ENCODE results near the gene SPTBN1. TPM values are rescaled to one million over a fixed set of nuclear protein-coding genes. Genes with fewer than 3 reads are reported as not detected.

The SPTBN1 gene
- total RNA-seq, 1 experiment from 2014 or later = 146 TPM

DNA sequence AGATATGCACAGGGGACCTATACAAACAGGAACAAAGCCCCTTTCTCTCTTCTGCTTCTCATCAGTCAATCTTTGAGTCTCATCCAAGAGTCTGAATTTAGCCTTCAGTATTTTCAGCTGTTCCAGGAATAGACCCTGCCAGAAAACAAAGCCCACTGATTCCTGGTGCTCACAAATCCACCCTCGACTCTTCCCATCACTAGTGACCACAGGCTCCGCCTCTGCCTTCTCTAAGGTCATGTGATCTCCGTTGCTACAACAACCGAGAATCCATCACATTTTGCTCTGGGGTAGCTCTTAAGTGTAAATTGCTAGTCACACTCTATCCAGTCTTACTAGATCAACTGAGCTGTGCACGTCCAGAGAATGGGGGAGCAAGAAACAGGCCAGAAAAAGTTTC lies 46.4 kb upstream of the SPTBN1 start:
- Histone ChIP-seq H3K4me1 (ENCODE audit: insufficient read depth, low read length, poor library complexity, severe bottlenecking) (peaks cover 33% of the 10 kb centered on the region), H3K9me3 (ENCODE audit: low read depth, low read length, poor library complexity, severe bottlenecking) (no peaks in the 10 kb centered on the region), H3K27ac (ENCODE audit: low read depth, low read length, poor library complexity, severe bottlenecking) (no peak overlapping the region), H3K4me3 (ENCODE audit: low read depth, low read length, poor library complexity, severe bottlenecking) (no peak overlapping the region), H3K36me3 (ENCODE audit: insufficient read depth, low read length, poor library complexity, severe bottlenecking) (no peaks in the 10 kb centered on the region), H3K27me3 (replicated peaks; ENCODE audit: insufficient read depth, low read depth, low read length, poor library complexity) (no peaks in the 10 kb centered on the region)
- intact Hi-C loops (cut with micrococcal nuclease; ENCODE audit: unreplicated experiment) = no loop called here
- POLR2A ChIA-PET (ENCODE audit: low non-redundant PET) = no interaction called here
- no peak for TF ChIP-seq EZH2 (IDR thresholded peaks at IDR 0.05; ENCODE audit: borderline replicate concordance, low read depth, low read length, poor library complexity, severe bottlenecking)
- TF ChIP-seq, protein P1, sequence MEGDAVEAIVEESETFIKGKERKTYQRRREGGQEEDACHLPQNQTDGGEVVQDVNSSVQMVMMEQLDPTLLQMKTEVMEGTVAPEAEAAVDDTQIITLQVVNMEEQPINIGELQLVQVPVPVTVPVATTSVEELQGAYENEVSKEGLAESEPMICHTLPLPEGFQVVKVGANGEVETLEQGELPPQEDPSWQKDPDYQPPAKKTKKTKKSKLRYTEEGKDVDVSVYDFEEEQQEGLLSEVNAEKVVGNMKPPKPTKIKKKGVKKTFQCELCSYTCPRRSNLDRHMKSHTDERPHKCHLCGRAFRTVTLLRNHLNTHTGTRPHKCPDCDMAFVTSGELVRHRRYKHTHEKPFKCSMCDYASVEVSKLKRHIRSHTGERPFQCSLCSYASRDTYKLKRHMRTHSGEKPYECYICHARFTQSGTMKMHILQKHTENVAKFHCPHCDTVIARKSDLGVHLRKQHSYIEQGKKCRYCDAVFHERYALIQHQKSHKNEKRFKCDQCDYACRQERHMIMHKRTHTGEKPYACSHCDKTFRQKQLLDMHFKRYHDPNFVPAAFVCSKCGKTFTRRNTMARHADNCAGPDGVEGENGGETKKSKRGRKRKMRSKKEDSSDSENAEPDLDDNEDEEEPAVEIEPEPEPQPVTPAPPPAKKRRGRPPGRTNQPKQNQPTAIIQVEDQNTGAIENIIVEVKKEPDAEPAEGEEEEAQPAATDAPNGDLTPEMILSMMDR (conservative IDR thresholded peaks at IDR 0.05; ENCODE audit: low read depth, low read length) = no peak
- peak; percentile 71 for DNase-seq (ENCODE audit: low spot score)
- BruUV-seq (replicated peaks) = no TSS peak
- CTCF ChIA-PET = interaction anchor here (0.6 kb wide), 1 partner anchor 1286 kb away, joined by 5 read pairs; no protein-coding TSS in a partner anchor

DNA sequence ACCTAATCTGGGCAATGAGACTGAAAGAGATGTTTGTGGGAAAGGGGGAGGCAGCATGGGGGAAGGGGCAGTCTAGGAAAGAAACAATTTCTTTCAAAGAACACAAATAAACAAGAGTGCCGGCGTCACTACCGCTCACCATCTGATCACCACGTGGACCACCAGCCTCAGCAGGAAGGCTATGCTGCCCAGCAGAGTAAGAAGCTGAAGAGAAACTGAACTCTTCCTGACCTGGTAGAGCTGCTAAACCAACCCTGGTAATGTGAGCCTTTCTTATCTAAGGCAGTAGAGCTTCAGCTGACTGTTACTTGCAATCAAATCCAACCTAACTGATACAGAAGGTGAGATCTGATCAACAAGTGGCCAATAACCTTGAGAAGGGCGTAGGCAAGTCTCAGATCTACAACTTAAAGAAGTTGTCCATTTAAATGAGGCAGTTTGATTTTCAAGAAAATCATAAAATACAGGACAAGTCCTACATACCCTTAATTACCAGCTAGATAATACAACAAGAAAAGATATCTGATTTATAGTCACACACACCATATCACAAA lies 44.2 kb upstream of the SPTBN1 start:
- intact Hi-C loops (cut with micrococcal nuclease; ENCODE audit: unreplicated experiment) = no loop called here
- H3K4me3 ChIP-seq (ENCODE audit: low read depth, low read length, poor library complexity, severe bottlenecking) = no peak overlapping the region
- TF ChIP-seq, protein P1 (conservative IDR thresholded peaks at IDR 0.05; ENCODE audit: low read depth, low read length) = no peak
- TF ChIP-seq EZH2 (IDR thresholded peaks at IDR 0.05; ENCODE audit: borderline replicate concordance, low read depth, low read length, poor library complexity, severe bottlenecking) = no peak
- H3K27me3 ChIP-seq (replicated peaks; ENCODE audit: insufficient read depth, low read depth, low read length, poor library complexity) = no peaks in the 10 kb centered on the region
- POLR2A ChIA-PET (ENCODE audit: low non-redundant PET) = no interaction called here
- H3K27ac ChIP-seq (ENCODE audit: low read depth, low read length, poor library complexity, severe bottlenecking) = no peak overlapping the region
- DNase-seq (ENCODE audit: low spot score) = no peak
- BruUV-seq (replicated peaks) = no TSS peak
- no peaks in the 10 kb centered on the region for H3K36me3 ChIP-seq (ENCODE audit: insufficient read depth, low read length, poor library complexity, severe bottlenecking)
- no peaks in the 10 kb centered on the region for H3K9me3 ChIP-seq (ENCODE audit: low read depth, low read length, poor library complexity, severe bottlenecking)
- CTCF ChIA-PET = no interaction called here
- H3K4me1 ChIP-seq (ENCODE audit: insufficient read depth, low read length, poor library complexity, severe bottlenecking) = peaks cover 22% of the 10 kb centered on the region

DNA sequence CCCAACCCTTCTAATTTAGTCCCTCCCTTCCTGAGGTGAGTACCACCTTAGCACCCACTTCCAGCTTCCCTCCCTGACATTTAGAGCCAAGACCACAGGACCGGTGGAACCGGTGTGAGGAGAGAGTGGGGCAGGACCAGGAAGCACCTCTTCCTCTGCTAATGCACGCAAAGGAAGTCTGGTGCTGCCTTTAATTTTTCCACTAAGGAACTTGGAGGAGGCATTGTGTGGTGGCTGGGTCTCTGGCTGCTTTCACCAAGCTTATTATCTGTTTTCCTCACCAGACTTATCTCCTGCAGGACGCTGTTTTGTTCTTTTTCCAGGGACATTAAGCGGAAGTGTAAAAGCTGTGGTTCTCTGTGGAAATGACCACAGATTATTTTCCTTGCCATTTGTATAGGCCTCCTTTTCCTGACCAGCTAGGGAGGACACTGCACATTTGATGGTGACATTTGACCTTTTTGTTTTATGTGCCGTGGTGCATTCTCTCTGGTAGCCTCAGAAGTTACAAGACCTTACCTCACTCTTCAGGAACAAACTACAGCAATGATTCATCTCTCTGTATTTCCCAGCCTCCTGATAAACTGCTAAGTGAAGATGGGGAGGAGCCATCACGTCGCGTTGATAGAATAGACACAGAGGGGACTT lies 39.8 kb upstream of the SPTBN1 start:
- Histone ChIP-seq H3K27me3 (replicated peaks; ENCODE audit: insufficient read depth, low read depth, low read length, poor library complexity) (no peaks in the 10 kb centered on the region), H3K4me1 (ENCODE audit: insufficient read depth, low read length, poor library complexity, severe bottlenecking) (peaks cover 6% of the 10 kb centered on the region), H3K36me3 (ENCODE audit: insufficient read depth, low read length, poor library complexity, severe bottlenecking) (no peaks in the 10 kb centered on the region), H3K9me3 (ENCODE audit: low read depth, low read length, poor library complexity, severe bottlenecking) (no peaks in the 10 kb centered on the region), H3K4me3 (ENCODE audit: low read depth, low read length, poor library complexity, severe bottlenecking) (no peak overlapping the region), H3K27ac (ENCODE audit: low read depth, low read length, poor library complexity, severe bottlenecking) (no peak overlapping the region)
- ChIA-PET CTCF (no interaction called here), POLR2A (ENCODE audit: low non-redundant PET) (no interaction called here)
- no peak for DNase-seq (ENCODE audit: low spot score)
- intact Hi-C loops (cut with micrococcal nuclease; ENCODE audit: unreplicated experiment) = no loop called here
- TF ChIP-seq EZH2 (IDR thresholded peaks at IDR 0.05; ENCODE audit: borderline replicate concordance, low read depth, low read length, poor library complexity, severe bottlenecking) = no peak
- TF ChIP-seq, protein P1 (conservative IDR thresholded peaks at IDR 0.05; ENCODE audit: low read depth, low read length) = no peak
- BruUV-seq (replicated peaks) = no TSS peak

Measured in A673 (cell line).